GOT3 (cell line): ENCODE data around the gene AQP9.

Experiments
- DNase-seq: peaks from one replicate; lab custom pipeline; 2025; ENCODE audit warnings: mixed read lengths; lab: John Stamatoyannopoulos, UW

The AQP9 gene

DNA sequence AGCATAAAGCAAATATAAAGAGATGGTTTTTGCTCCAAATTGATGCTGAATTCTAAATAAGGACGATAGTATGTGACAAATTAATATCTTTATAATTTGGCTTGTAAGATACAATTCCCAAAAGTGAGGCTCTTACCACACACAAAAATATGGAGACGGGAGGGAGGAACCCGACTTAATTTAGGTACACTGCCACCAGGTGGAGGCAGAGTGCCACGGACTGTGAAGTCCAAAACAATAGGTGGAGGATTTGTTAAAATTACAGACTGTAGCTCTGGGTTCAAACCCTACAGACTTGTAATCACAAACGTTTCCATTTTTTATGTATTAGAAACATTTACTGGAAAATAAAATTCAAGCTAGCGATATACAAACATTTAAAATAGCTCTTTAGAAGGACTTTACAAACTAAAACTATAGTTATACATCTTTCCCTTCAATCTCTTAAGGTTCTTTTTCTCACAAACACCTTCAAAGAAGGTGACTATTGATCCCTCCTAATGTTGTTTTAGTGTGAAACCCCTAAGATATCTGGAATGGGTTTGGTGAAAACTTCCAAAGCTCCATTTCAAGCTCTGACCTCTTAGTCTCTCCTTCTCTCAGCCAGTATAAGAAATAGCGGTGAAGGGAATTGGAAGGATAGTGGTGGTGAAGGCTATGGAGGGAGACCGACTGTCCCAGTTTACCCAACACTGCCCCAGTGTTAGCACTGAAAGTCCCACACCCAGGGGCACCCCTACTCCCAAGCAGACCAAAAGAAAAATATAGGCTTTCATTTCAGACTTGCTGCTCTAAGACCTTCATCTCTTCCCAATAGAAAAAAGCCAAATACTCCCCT is 89.7 kb downstream of the AQP9 start:
- no peak for DNase-seq

DNA sequence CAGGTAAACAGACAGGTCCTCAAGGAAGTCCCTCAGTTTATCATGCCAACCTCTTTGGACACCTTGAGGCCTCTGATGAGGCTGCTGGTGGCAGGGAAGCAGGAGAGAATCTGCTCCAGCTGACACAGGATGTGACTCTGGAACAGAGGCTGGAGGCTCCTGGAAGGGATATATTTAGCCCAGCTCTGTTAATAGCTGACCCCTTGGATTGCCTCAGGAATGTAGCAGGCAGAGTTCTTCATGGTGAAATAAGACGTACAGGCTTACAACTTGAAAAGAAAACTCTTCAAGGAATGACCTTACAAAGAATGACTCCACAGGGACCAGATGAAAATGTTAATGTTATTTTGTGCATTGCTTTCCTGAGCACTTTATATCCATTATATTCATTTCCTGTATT is 90.5 kb downstream of the AQP9 start:
- no peak for DNase-seq

DNA sequence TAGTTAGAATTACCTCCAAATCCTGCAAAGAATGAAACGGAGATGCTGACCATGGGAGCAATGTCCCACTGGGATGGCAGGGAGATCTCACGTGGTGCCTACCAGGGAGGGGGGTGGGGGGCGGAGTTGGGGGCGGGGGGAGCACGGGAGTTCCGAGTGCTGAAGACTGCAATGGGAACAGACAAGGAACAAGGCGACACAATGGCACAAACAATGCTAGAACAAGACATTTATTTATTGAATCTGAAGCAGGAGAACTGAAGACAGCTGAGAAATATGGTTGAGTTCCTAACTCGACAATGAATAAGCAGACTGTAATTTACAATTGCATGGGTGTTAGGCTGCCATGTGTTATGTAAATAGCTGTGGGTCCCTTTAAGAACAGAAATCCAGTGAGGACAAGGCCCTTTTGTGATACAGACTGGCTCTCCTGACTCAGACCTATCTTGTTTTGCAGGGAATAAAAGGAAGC is 91.2 kb downstream of the AQP9 start:
- no peak for DNase-seq

DNA sequence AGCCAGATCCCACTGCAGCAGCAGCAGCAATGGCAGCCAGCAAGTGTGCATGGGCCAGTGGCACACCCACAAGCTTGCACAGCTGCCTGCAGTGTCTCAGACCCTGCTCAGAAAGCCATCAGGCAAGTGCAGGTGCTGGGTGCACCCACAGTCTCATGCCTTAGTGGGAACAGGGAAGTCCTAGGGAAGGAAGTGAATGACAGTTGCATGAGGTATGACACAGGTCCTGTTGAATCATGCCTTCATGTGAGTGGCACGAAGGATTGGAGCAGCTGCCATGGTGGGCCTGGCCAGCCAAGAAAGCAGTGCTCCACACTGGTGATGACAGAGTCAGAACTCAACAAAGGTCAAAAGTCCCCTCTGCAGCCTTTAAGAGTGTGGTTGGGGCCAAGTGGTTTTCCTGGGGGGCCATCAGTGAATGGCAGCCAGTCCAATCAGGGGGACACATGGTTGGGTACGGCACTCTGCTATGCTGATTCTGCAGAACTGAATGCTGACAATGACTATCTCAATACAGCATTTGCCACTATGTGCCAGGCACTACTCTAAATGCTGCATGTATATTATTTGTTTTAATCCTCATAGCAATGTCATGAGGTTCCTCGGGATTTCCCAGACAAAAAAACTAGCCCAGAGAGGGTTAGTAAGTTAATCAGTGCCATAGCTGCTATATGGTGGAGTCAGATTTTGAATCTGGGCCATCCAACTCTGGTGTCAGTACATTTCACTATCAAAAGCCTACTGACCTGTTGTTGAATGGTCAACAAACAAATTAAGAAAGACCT is 94.3 kb downstream of the AQP9 start:
- DNase-seq = no peak

DNA sequence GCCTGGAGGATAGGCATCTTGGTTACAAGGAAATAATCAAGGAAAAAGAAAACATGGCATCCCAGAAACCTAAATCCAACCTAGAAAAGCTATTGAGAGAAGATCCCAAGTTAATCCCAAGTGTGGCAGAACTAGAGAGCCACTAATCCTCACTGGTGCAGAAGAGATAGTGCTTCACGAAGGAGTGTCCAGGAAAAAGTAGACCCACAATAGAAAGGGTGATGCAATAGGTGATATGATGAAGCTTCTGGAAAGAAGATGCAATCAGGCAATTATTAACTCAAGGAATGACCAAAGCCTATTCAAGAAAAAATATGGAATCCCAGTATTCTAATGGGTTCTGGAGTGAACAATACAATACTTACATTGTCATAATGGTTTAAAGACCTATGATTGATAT is 95.2 kb downstream of the AQP9 start:
- DNase-seq = no peak
